H1 (cell line): Measurements from ENCODE around the gene ALPG. TPM values are rescaled to one million over a fixed set of nuclear protein-coding genes. Genes with fewer than 3 reads are reported as not detected.

Experiments
- BACH1 ChIP-seq: IDR thresholded peaks from 2 replicates; pipeline ENCODE4 v1.6.1; 2012; ENCODE audit warnings: low read length, improper control_type of control experiment
- CEBPB ChIP-seq: IDR thresholded peaks from 2 replicates; pipeline ENCODE4 v1.6.1; 2012; ENCODE audit warnings: low read depth, low read length
- CHD7 ChIP-seq: fragments of 300-600 bp; sonication (generic); IDR thresholded peaks from 2 replicates; pipeline ENCODE4 v1.7.1; 2012; ENCODE audit warnings: low read length, moderate library complexity, mild to moderate bottlenecking, inconsistent platforms; ENCODE audit not compliant: insufficient replicate concordance
- KDM4A ChIP-seq: IDR thresholded peaks from one replicate; pipeline ENCODE4 v1.7.1; 2012; ENCODE audit warnings: low read depth, mild to moderate bottlenecking, moderate library complexity, low read length, inconsistent platforms; ENCODE audit not compliant: severe bottlenecking
- POU5F1 ChIP-seq: IDR thresholded peaks from 2 replicates; pipeline ENCODE4 v1.6.1; 2011; ENCODE audit warnings: low read depth, mild to moderate bottlenecking, low read length, moderate library complexity
- RXRA ChIP-seq: IDR thresholded peaks from 2 replicates; pipeline ENCODE4 v1.6.1; 2011; ENCODE audit warnings: low read depth, mild to moderate bottlenecking, low read length, moderate library complexity; ENCODE audit not compliant: insufficient read depth
- polyA plus RNA-seq, 7 experiments: library from polyadenylated mRNA; depleted of rRNA in 3 of 7; stranded (reverse) in 5 of 7; unstranded in 2 of 7; fragments of >200 nt in 5 of 7; fragments of 200-250 nt in 2 of 7; gene quantifications; 1 replicate in 5 of 7; 2 replicates in 1 of 7; 4 replicates in 1 of 7; pipeline versions ENCODE4 v1.2.1 to v1.2.3, GENCODE V29; 2011 to 2013; ENCODE audit warnings: missing spikeins in 2 of 7, mixed read lengths in 2 of 7
- total RNA-seq: library from RNA; stranded (reverse); fragmentation: NEBNext Ultra II Directional; extraction: Animal tissue kit (Norgen Biotek cat#: 25700); gene quantifications from 2 replicates; pipeline ENCODE4 v1.2.1, GENCODE V29; 2021

The ALPG gene
- total and polyA plus RNA-seq, 2 of the 8 experiments (the other 6 are each of a cell fraction or from before 2014, with no cell fraction given), result 0.56 to 2.1 TPM

GRCh38 chr2:232384466-232384865, 22.2 kb upstream of the ALPG start (continued):
- TF ChIP-seq CEBPB, result no peak
- TF ChIP-seq KDM4A, result no peak
- no peak for TF ChIP-seq CHD7
- TF ChIP-seq BACH1, result no peak
- no peak for TF ChIP-seq RXRA
- TF ChIP-seq POU5F1, result no peak
